SK-N-SH (cell line): ENCODE measurements around the gene ATP1A4. TPM values are rescaled to one million over a fixed set of nuclear protein-coding genes. Genes with fewer than 3 reads are reported as not detected.
"Not testable (repeated sequence)": the region's sequence is repeated elsewhere in the genome, so short reads cannot be mapped to it uniquely, and the experiment has no call there.

Experiments
- CTCF ChIA-PET: fragments of 300-600, 350-600 bp; formaldehyde crosslinking; extraction: SDS; loops from one replicate; lab custom pipeline; 2021; lab: Yijun Ruan, JAX
- POLR2A ChIA-PET: fragments of 350-600 bp; sonication (Branson Sonifier 250); formaldehyde crosslinking; extraction: SDS; loops from one replicate; lab custom pipeline; 2020; ENCODE audit warnings: antibody characterized with exemption, inconsistent platforms; lab: Yijun Ruan, JAX
- DNase-seq: peaks from one replicate; pipeline ENCODE4 v3.0.0; 2012
- H2AFZ ChIP-seq: fragments of 200-600 bp; sonication (generic); 2 replicates; pipeline ENCODE4 v1.8.1; 2016; ENCODE audit warnings: antibody characterized with exemption, mild to moderate bottlenecking, low read depth
- H3F3A ChIP-seq: fragments of 200-600 bp; sonication (generic); replicated peaks from 2 replicates; pipeline ENCODE3; 2016; ENCODE audit warnings: antibody characterized with exemption, mild to moderate bottlenecking; ENCODE audit not compliant: insufficient read depth
- H3K27ac ChIP-seq, 2 experiments: fragments of 200-500 bp in 1 of 2; fragments of 200-600 bp in 1 of 2; sonication (Bioruptor generic) in 1 of 2; sonication (generic), shearing (Covaris generic) in 1 of 2; 2 replicates each; pipeline versions ENCODE4 v1.5.1 to v1.6.1; 2014 to 2016; ENCODE audit warnings: low read depth in 2 of 2, inconsistent platforms in 1 of 2, low read length in 1 of 2, mild to moderate bottlenecking in 1 of 2, mixed read lengths in 1 of 2
- H3K27me3 ChIP-seq: fragments of 200-600 bp; sonication (generic), shearing (Covaris generic); 2 replicates; pipeline ENCODE4 v1.6.1; 2016; ENCODE audit warnings: mixed run types; ENCODE audit not compliant: insufficient read depth
- H3K36me3 ChIP-seq, 2 experiments: fragments of 200-500 bp in 1 of 2; fragments of 200-600 bp in 1 of 2; sonication (Bioruptor generic) in 1 of 2; sonication (generic) in 1 of 2; replicated peaks in 1 of 2; 2 replicates each; pipeline versions ENCODE3 to v1.5.1; 2014 to 2016; ENCODE audit warnings: low read length in 1 of 2, mild to moderate bottlenecking in 1 of 2; ENCODE audit not compliant: insufficient read depth in 2 of 2, control insufficient read depth in 1 of 2
- H3K4me1 ChIP-seq, 2 experiments: fragments of 200-500 bp in 1 of 2; fragments of 200-600 bp in 1 of 2; sonication (Bioruptor generic) in 1 of 2; sonication (generic), shearing (Covaris generic) in 1 of 2; 2 replicates each; pipeline versions ENCODE4 v1.5.1 to v1.6.1; 2014 to 2016; ENCODE audit warnings: low read depth in 1 of 2, low read length in 1 of 2, mixed run types in 1 of 2; ENCODE audit not compliant: insufficient read depth in 2 of 2, control insufficient read depth in 1 of 2
- H3K4me2 ChIP-seq: fragments of 200-600 bp; sonication (generic), shearing (Covaris generic); 2 replicates; pipeline ENCODE4 v1.6.1; 2017; ENCODE audit warnings: mixed run types
- H3K4me3 ChIP-seq, 2 experiments: fragments of 200-500 bp in 1 of 2; fragments of 200-600 bp in 1 of 2; sonication (Bioruptor generic) in 1 of 2; sonication (generic), shearing (Covaris generic) in 1 of 2; 2 replicates each; pipeline versions ENCODE4 v1.5.1 to v1.8.1; 2014 to 2016; ENCODE audit warnings: low read depth in 2 of 2, inconsistent platforms in 1 of 2, low read length in 1 of 2, mild to moderate bottlenecking in 1 of 2, mixed read lengths in 1 of 2, moderate library complexity in 1 of 2
- H3K79me2 ChIP-seq: fragments of 200-600 bp; sonication (generic); 2 replicates; pipeline ENCODE4 v1.8.1; 2017; ENCODE audit warnings: mild to moderate bottlenecking; ENCODE audit not compliant: insufficient read depth
- H3K9ac ChIP-seq: fragments of 200-600 bp; sonication (generic); 2 replicates; pipeline ENCODE4 v1.6.1; 2017; ENCODE audit warnings: mixed run types
- H3K9me2 ChIP-seq: fragments of 200-600 bp; sonication (generic); 2 replicates; pipeline ENCODE4 v1.6.1; 2017; ENCODE audit warnings: mixed run types
- H3K9me3 ChIP-seq: fragments of 200-600 bp; sonication (generic); 2 replicates; pipeline ENCODE4 v1.6.1; 2017; ENCODE audit warnings: mixed run types, mild to moderate bottlenecking, moderate library complexity
- H4K20me1 ChIP-seq: fragments of 200-600 bp; sonication (generic); 2 replicates; pipeline ENCODE4 v1.6.1; 2017; ENCODE audit warnings: mild to moderate bottlenecking, mixed run types; ENCODE audit not compliant: insufficient read depth
- FOXJ3 ChIP-seq: sonication (generic); formaldehyde crosslinking; IDR thresholded peaks from 2 replicates; pipeline ENCODE4 v1.5.1; 2020; ENCODE audit warnings: mild to moderate bottlenecking, missing genetic modification reagents
- JUND ChIP-seq: IDR thresholded peaks from 2 replicates; pipeline ENCODE4 v1.4.0; 2012
- NRF1 ChIP-seq: IDR thresholded peaks from 2 replicates; pipeline ENCODE4 v1.6.1; 2012; ENCODE audit warnings: low read depth, mild to moderate bottlenecking, low read length
- YY1 ChIP-seq: IDR thresholded peaks from 2 replicates; pipeline ENCODE4 v1.4.0; 2012; ENCODE audit warnings: low read depth, mild to moderate bottlenecking
- WGBS: methylation state at CpG from one replicate; pipeline ENCODE4 v1.1.6; 2017; ENCODE audit warnings: low lambda C conversion rate; 5-methylcytosine and 5-hydroxymethylcytosine counted together
- polyA plus RNA-seq, 3 experiments: library from polyadenylated mRNA; depleted of rRNA; stranded (reverse); fragments of >200 nt; gene quantifications; 2 replicates each; pipeline ENCODE4 v1.2.3, GENCODE V29; 2012
- TF ChIP-seq, protein P1 (sequence below): IDR thresholded peaks from 2 replicates; pipeline ENCODE4; 2012
- TF ChIP-seq, protein P2 (sequence below): fragments of 200-600 bp; sonication (generic); IDR thresholded peaks from 2 replicates; pipeline ENCODE4 v1.6.1; 2017; ENCODE audit warnings: antibody characterized with exemption, mild to moderate bottlenecking, moderate library complexity

ATP1A4 gene
- polyA plus RNA-seq, 1 of the 3 experiments (the other 2 are of a cell fraction), result not detected

DNA sequence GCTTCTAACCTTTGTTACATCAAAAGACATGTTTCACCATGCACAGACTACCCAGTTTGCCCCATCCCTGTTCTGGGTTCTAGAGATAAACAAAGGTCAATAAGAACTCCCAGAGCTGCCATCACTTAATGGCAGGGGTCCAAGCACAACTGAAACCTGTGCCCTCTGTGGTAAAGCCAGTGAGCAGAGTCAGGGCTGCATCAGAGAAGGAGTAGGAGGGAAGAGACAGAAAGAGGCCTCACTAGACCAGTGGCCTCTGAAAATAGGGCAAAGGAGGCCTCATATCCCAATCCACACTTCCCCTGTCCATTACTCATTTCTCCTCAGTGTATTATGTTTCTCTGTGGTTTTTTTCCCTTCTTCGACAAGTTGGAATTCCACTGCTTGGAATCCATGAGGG lies 25.7 kb upstream of the ATP1A4 start:
- TF ChIP-seq, protein P1, sequence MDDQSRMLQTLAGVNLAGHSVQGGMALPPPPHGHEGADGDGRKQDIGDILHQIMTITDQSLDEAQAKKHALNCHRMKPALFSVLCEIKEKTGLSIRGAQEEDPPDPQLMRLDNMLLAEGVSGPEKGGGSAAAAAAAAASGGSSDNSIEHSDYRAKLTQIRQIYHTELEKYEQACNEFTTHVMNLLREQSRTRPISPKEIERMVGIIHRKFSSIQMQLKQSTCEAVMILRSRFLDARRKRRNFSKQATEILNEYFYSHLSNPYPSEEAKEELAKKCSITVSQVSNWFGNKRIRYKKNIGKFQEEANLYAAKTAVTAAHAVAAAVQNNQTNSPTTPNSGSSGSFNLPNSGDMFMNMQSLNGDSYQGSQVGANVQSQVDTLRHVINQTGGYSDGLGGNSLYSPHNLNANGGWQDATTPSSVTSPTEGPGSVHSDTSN, result no peak
- TF ChIP-seq, protein P2, sequence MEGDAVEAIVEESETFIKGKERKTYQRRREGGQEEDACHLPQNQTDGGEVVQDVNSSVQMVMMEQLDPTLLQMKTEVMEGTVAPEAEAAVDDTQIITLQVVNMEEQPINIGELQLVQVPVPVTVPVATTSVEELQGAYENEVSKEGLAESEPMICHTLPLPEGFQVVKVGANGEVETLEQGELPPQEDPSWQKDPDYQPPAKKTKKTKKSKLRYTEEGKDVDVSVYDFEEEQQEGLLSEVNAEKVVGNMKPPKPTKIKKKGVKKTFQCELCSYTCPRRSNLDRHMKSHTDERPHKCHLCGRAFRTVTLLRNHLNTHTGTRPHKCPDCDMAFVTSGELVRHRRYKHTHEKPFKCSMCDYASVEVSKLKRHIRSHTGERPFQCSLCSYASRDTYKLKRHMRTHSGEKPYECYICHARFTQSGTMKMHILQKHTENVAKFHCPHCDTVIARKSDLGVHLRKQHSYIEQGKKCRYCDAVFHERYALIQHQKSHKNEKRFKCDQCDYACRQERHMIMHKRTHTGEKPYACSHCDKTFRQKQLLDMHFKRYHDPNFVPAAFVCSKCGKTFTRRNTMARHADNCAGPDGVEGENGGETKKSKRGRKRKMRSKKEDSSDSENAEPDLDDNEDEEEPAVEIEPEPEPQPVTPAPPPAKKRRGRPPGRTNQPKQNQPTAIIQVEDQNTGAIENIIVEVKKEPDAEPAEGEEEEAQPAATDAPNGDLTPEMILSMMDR, result no peak
- no peak for TF ChIP-seq NRF1
- WGBS, result 61% methylated on average over 1 of the region's 1 CpG
- no peak overlapping the region for H2AFZ ChIP-seq
- no peak overlapping the region for H3K4me2 ChIP-seq
- H3K9me2 ChIP-seq, result no peaks in the 10 kb centered on the region
- H3K9ac ChIP-seq, result no peak overlapping the region
- DNase-seq, result no peak
- H3K4me1 ChIP-seq, result peaks cover 0 to 8% of the 10 kb centered on the region in 2 experiments; a peak in 1 of 4 replicates
- ChIA-PET POLR2A (no interaction called here), CTCF (interaction anchor here (0.7 to 1.1 kb wide), 3 partner anchors 24 to 251 kb away, joined by 3 read pairs; no protein-coding TSS in a partner anchor)
- H3K27me3 ChIP-seq, result no peaks in the 10 kb centered on the region
- H3K79me2 ChIP-seq, result no peaks in the 10 kb centered on the region
- H3F3A ChIP-seq, result no peaks in the 10 kb centered on the region
- no peak overlapping the region for H3K4me3 ChIP-seq
- H3K9me3 ChIP-seq, result no peaks in the 10 kb centered on the region
- H4K20me1 ChIP-seq, result no peaks in the 10 kb centered on the region
- H3K27ac ChIP-seq, result no peak overlapping the region
- no peaks in the 10 kb centered on the region for H3K36me3 ChIP-seq

DNA sequence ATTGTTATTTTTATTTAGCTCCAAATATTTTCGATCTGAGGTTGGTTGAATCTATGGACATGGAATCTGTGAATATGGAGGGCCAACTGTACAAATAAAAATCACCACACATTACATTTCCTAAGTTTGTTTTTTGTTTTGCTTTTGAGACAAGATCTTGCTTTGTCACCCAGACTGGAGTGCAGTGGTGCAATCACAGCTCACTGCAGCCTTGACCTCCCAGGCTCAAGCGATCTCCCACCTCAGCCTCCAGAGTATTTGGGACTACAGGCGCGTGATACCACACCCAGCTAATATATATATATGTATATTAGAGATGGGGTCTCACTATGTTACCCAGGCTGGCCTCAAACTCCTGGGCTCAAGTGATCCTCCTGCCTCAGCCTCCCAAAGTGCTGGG lies 25.1 kb upstream of the ATP1A4 start:
- H3K79me2 ChIP-seq, H3F3A ChIP-seq, H3K4me3 ChIP-seq, H3K27me3 ChIP-seq, H3K4me1 ChIP-seq, H3K9ac ChIP-seq, H3K4me2 ChIP-seq, DNase-seq, H4K20me1 ChIP-seq, H2AFZ ChIP-seq, H3K9me2 ChIP-seq, H3K36me3 ChIP-seq, POLR2A ChIA-PET, H3K27ac ChIP-seq, H3K9me3 ChIP-seq: not testable (repeated sequence)
- 61% methylated on average over 4 of the region's 4 CpGs for WGBS
- CTCF ChIA-PET, result interaction anchor here (0.7 to 1.0 kb wide), 2 partner anchors 17 to 251 kb away, joined by 3 read pairs; no protein-coding TSS in a partner anchor

DNA sequence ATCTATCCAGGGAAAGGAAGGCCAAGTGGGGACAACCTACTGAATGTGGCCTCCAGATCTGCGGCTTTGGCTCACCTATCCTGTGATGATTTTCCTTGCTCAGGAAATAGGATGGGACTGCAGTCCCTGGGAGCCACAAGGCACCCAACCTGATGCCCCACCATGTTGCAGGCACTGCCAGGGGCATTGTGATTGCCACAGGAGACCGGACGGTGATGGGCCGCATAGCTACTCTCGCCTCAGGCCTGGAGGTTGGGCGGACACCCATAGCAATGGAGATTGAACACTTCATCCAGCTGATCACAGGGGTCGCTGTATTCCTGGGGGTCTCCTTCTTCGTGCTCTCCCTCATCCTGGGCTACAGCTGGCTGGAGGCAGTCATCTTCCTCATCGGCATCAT lies 24.0 kb upstream of the ATP1A4 start:
- no peaks in the 10 kb centered on the region for H3K9me3 ChIP-seq
- TF ChIP-seq FOXJ3 (CRISPR knock-in tag) (no peak), NRF1 (no peak), JUND (no peak), YY1 (no peak)
- TF ChIP-seq, protein P2, result no peak
- TF ChIP-seq, all 33 proteins: peak for 0
- H3K79me2 ChIP-seq, result no peaks in the 10 kb centered on the region
- H3K27ac ChIP-seq, result no peak overlapping the region
- H3K9ac ChIP-seq, result no peak overlapping the region
- DNase-seq, result no peak
- ChIA-PET POLR2A (no interaction called here), CTCF (interaction anchor here (0.8 to 1.1 kb wide), 2 partner anchors 23 to 164 kb away, joined by 3 read pairs; no protein-coding TSS in a partner anchor)
- H3F3A ChIP-seq, result no peaks in the 10 kb centered on the region
- peaks cover 0 to 8% of the 10 kb centered on the region in 2 experiments; a peak in 1 of 4 replicates for H3K4me1 ChIP-seq
- H3K4me3 ChIP-seq, result no peak overlapping the region
- H3K36me3 ChIP-seq, result no peaks in the 10 kb centered on the region
- H2AFZ ChIP-seq, result no peak overlapping the region
- H3K27me3 ChIP-seq, result no peaks in the 10 kb centered on the region
- no peaks in the 10 kb centered on the region for H4K20me1 ChIP-seq
- WGBS, result 72% methylated on average over 5 of the region's 9 CpGs
- no peak overlapping the region for H3K4me2 ChIP-seq
- no peaks in the 10 kb centered on the region for H3K9me2 ChIP-seq
